ENCODE data around the gene NUBPL.
"Not testable (repeated sequence)": the region's sequence is repeated elsewhere in the genome, so short reads cannot be mapped to it uniquely, and the experiment has no call there.

The NUBPL gene

GRCh38 chr14:31746326-31746725 lies 185.1 kb downstream of the NUBPL start:
- no peak for DNase-seq

- DNase-seq: no peak
Measured at GRCh38 chr14:31749275-31749674, 188.1 kb downstream of the NUBPL start.

- not testable (repeated sequence) for DNase-seq
Measured at GRCh38 chr14:31751047-31751446, 189.8 kb downstream of the NUBPL start.

- no peak for DNase-seq
Measured at GRCh38 chr14:31752867-31753661, 191.9 kb downstream of the NUBPL start.

DNA sequence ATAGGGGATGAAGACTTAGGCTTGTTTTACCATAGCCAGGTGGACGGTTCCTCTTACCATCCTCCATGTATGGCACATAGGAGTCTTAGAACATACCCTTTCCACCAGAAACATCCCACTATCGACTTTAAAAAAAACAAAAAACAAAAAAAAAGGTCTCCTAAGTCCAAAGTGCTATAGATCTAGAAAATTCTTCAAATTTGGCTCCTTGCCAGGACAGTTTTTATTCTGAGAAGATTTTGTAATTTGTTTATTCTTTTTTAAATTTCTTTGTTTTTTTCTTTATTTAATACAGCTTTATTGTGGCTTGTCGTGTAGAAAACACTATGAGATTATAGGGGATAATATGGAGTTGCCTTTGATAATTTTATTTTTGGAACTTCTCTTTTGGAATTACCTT lies 197.7 kb downstream of the NUBPL start:
- no peak for DNase-seq

- no peak for DNase-seq
Measured at GRCh38 chr14:31760277-31760676, 199.1 kb downstream of the NUBPL start.

GRCh38 chr14:31761325-31761724 lies 200.1 kb downstream of the NUBPL start:
- DNase-seq: no peak

GRCh38 chr14:31763041-31763440 lies 201.8 kb downstream of the NUBPL start:
- DNase-seq: no peak

DNA sequence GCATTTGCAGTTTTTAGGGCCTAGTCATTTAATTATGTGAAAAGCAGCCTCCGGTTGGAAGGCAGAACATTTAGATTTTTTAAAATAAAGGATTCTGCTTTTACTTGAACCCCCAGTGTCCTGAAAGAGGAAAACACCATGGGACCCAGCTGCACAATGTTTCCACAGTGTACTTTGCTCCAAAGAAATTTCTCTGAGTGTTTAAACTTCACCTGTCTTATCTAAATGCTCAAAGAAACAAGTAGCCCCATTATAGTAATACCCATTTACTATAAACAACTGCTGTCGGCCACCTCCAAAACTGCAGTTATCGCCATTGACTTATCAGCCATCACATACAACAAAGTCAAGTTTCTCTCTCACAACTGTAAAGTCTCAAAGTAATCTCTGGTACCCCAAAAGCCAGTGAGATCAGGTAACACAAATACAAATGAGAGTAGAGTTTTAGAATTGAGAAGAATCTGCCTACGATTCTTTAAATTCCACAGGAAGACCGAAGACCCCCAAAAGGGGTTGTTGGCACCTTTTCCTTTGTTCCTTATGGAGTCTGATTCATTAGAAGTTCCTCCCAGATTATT lies 205.2 kb downstream of the NUBPL start:
- DNase-seq: no peak

GRCh38 chr14:31768355-31768754 lies 207.2 kb downstream of the NUBPL start:
- no peak for DNase-seq

- no peak for DNase-seq
Measured at GRCh38 chr14:31770271-31770670, 209.1 kb downstream of the NUBPL start.

- DNase-seq: no peak
Measured at GRCh38 chr14:31774567-31774966, 213.4 kb downstream of the NUBPL start.

DNA sequence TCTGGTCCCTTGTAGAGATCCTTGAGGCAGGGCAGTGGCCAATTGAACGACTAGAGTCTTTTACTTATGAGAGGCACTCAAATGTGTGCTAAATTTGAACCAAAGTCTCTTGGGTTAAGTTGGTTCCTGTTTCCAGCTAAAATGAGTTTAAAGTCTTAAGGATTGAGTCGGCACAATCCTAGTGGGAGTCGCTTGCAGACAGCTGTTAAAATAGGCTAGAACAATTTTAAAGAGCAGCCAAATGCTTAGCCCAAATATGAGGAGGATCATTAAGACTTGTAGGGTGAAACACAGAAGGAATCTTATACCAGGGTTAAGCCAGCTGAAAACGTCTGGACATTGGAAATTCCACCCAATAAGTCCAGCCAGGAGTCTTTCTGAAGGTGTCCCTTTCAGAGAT lies 216.1 kb downstream of the NUBPL start:
- no peak for DNase-seq

DNA sequence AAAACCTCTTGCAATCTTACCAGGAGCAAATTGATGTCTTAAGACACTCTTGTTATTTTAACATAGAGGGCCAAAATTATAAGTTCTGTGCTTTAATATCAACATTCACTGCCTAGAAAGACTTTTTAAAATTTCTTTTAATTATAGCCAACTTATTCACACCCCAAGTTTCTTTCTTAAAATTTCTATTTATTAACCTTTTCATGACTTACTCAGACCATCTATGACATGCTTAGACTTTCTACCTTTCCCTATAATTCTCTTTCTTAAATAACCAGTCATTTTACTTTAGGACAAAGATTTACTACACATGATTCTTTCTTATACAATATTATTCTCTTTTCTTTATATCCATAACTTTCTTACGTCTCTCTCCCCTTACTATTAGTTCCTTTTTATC lies 220.4 kb downstream of the NUBPL start:
- no peak for DNase-seq

- DNase-seq: no peak
Measured at GRCh38 chr14:31785574-31785973, 224.4 kb downstream of the NUBPL start.

GRCh38 chr14:31787377-31787776 lies 226.2 kb downstream of the NUBPL start:
- DNase-seq: no peak

DNA sequence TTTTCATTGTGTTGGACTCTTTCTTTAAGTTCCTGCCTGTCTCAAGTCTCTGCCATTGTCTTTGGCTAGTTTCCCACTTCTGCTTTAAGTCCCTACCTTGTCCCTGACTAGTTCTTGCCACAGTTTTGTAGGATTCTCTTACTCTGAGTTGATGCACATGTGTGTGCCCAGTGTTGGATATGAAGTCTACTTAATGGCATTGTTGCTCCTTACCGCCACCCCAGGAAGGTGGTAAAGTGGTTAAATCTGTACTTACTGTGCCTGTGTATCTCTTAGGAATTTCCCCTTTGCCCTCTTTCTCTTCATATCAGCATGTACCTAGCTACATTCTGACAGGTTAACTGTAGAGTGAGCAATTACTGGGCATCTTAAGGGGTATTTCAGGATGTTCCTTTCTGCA lies 227.1 kb downstream of the NUBPL start:
- DNase-seq: no peak

DNA sequence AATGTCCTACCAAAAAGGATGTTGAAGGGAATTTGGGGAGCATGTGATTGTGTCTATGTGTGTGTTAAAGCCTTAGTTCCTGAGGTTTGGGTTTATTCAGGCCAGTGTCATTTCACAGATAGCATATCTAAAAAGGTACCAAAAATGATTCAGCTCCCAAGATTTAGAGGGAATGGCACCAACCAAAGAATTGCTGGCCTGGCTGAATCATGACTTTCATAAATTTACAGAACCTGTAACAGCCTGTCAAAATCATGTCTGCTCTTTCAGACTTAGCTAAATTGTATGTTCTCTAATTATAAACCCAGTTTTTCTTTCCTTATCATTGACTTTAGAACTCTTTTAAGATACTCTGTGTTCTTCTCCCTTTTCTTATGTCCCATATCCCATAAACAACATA lies 231.5 kb downstream of the NUBPL start:
- DNase-seq: no peak

GRCh38 chr14:31797946-31798345 lies 236.7 kb downstream of the NUBPL start:
- not testable (repeated sequence) for DNase-seq

GRCh38 chr14:31802838-31803237 lies 241.6 kb downstream of the NUBPL start:
- no peak for DNase-seq

DNA sequence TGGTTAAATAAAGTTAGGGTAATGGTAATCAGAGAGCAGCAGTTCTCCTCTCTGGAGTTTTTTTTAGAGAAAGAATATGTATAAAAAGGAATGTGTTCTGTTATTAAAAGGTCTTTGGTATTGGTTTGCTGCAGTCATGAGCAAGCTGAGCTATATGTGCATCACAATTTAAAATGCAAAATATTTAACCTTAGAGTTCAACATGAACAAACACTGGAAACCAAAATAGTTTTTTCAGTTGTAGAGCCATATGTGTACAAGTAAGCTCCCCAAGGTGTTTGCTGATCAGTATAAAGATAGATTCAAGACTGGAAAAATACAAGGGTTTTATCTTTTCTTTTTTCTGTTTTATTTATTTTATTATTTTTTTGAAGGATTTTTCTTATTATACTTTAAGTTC lies 245.0 kb downstream of the NUBPL start:
- no peak for DNase-seq

DNA sequence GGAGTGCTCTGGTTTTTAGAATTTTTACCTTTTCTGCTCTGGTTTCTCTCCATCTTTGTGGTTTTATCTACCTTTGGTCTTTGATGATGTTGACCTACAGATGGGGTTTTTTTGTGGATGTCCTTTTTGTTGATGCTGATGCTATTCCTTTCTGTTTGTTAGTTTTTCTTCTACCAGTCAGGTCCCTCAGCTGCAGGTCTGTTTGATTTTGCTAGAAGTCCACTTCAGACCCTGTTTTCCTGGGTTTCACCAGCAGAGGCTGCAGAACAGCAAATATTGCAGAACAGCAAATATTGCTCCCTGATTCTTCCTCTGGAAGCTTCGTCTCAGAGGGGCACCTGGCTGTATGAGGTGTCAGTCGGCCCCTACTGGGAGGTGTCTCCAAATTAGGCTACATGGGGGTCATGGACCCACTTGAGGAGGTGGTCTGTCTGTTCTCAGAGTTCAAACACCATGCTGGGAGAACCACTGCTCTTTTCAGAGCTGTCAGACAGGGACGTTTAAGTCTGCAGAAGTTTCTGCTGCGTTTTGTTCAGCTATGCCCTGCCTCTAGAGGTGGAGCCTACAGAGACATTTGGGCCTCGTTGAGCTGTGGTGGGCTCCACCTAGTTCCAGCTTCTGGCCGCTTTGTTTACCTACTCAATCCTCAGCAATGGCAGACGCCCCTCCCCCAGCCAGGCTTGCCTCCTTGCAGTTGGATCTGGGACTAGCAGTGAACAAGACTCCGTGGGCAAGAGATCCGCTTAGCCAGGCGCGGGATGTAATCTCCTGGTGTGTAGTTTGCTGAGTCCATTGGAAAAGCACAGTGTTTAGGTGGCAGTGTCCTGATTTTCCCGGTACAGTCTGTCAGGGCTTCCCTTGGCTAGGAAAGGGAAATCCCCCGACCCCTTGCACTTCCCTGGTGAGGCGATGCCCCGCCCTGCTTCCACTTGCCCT lies 250.8 kb downstream of the NUBPL start:
- not testable (repeated sequence) for DNase-seq

DNA sequence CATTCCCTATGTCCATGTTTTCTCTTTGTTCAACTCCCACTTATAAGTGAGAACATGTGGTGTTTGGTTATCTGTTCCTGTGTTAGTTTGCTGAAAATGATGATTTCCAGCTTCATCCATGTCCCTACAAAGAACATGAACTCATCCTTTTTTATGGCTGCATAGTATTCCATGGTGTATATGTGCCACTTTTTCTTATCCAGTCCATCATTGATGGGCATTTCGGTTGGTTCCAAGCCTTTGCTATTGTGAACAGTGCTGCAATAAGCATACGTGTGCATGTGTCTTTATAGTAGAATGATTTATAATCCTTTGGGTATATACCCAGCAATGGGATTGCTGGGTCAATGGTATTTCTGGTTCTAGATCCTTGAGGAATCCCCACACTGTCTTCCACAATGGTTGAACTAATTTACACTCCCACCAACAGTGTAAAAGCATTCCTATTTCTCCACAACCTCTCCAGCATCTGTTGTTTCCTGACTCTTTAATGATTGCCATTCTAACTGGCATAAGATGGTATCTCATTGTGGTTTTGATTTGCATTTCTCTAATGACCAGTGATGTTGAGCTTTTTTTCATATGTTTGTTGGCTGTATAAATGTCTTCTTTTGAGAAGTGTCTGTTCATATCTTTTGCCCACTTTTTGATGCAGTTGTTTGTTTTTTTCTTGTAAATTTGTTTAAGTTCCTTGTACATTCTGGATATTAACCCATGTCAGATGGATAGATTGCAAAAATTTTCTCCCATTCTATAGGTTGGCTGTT lies 252.7 kb downstream of the NUBPL start:
- not testable (repeated sequence) for DNase-seq

Measured in central memory CD4-positive, alpha-beta T cell (primary cell).